HEK293T (cell line): ENCODE results near the gene CDYL.

Experiments used
- CTCF ChIA-PET: fragments of 350-600 bp; formaldehyde crosslinking; extraction: SDS; loops from one replicate; lab custom pipeline; 2021; ENCODE audit warnings: antibody characterized with exemption, inconsistent platforms; lab: Yijun Ruan, JAX
- POLR2A ChIA-PET: fragments of 350-600 bp; formaldehyde crosslinking; extraction: SDS; loops from one replicate; lab custom pipeline; 2020; ENCODE audit warnings: antibody characterized with exemption, inconsistent platforms; lab: Yijun Ruan, JAX
- DNase-seq: peaks from one replicate; pipeline ENCODE4 v3.0.0; 2012; ENCODE audit warnings: mixed read lengths; ENCODE audit errors: extremely low spot score
- ARNT ChIP-seq: fragments of 450-650 bp; IDR thresholded peaks from 2 replicates; pipeline ENCODE4 v1.6.1; 2017; ENCODE audit warnings: mild to moderate bottlenecking
- BHLHE40 ChIP-seq: fragments of 450-650 bp; IDR thresholded peaks from 2 replicates; pipeline ENCODE4 v1.6.1; 2016; ENCODE audit warnings: mild to moderate bottlenecking, moderate library complexity, borderline replicate concordance
- CTBP1 ChIP-seq: fragments of 450-650 bp; IDR thresholded peaks from 2 replicates; pipeline ENCODE4 v1.6.1; 2016; ENCODE audit warnings: borderline replicate concordance
- ELF4 ChIP-seq: fragments of 450-650 bp; IDR thresholded peaks from 2 replicates; pipeline ENCODE4 v1.6.1; 2017; ENCODE audit warnings: antibody characterized with exemption
- FOXA1 ChIP-seq: fragments of 450-650 bp; IDR thresholded peaks from 2 replicates; pipeline ENCODE4 v1.6.1; 2016; ENCODE audit warnings: mild to moderate bottlenecking
- FOXK2 ChIP-seq: fragments of 450-650 bp; IDR thresholded peaks from 2 replicates; pipeline ENCODE4 v1.6.1; 2016; ENCODE audit warnings: mild to moderate bottlenecking
- FOXM1 ChIP-seq: fragments of 450-650 bp; IDR thresholded peaks from 2 replicates; pipeline ENCODE4 v1.6.1; 2017; ENCODE audit warnings: mild to moderate bottlenecking, borderline replicate concordance
- HDGF ChIP-seq: fragments of 450-650 bp; IDR thresholded peaks from 2 replicates; pipeline ENCODE4 v1.6.1; 2017; ENCODE audit warnings: antibody characterized with exemption, borderline replicate concordance
- L3MBTL2 ChIP-seq: fragments of 450-650 bp; conservative IDR thresholded peaks from 2 replicates; pipeline ENCODE4 v1.6.1; 2016; ENCODE audit warnings: mild to moderate bottlenecking
- LEF1 ChIP-seq: fragments of 450-650 bp; IDR thresholded peaks from 2 replicates; pipeline ENCODE4 v1.6.1; 2017; ENCODE audit warnings: mild to moderate bottlenecking, borderline replicate concordance
- NFRKB ChIP-seq: fragments of 450-650 bp; IDR thresholded peaks from 2 replicates; pipeline ENCODE4 v1.6.1; 2016; ENCODE audit warnings: mild to moderate bottlenecking, moderate library complexity
- SP1 ChIP-seq: fragments of 450-650 bp; IDR thresholded peaks from 2 replicates; pipeline ENCODE4 v1.6.1; 2017
- SUZ12 ChIP-seq: fragments of 450-650 bp; IDR thresholded peaks from 2 replicates; pipeline ENCODE4 v1.6.1; 2016; ENCODE audit warnings: mild to moderate bottlenecking
- TARDBP ChIP-seq: fragments of 450-650 bp; IDR thresholded peaks from 2 replicates; pipeline ENCODE4 v1.6.1; 2016
- ZNF384 ChIP-seq: fragments of 450-650 bp; IDR thresholded peaks from 2 replicates; pipeline ENCODE4 v1.6.1; 2016
- TF ChIP-seq, protein P1 (sequence below): fragments of 450-650 bp; IDR thresholded peaks from 2 replicates; pipeline ENCODE4 v1.6.1; 2016

CDYL gene

DNA sequence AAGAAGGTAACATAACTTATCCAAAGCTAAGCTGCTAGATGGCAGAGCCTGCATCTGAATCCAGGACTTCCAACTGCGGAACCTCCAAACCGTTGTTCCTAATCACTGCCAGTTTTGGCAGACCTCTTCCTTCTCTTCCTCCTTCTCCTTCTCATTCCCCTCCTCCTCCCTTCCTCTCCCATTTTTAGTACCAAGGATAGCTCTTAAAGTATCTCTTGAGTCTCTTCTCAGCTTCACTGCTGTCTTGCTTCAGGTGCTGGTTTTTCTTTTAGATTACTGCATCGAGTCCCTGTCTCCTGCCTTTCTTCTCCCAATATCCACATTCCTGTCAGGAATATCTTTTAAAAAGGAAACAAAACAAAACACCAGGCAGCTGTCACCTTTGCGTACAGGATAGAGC lies 77.1 kb downstream of the CDYL start:
- no peak for DNase-seq
- CTCF ChIA-PET: no interaction called here
- TF ChIP-seq SP1 (no peak), L3MBTL2 (no peak), BHLHE40 (no peak), LEF1 (no peak), TARDBP (no peak), SUZ12 (no peak), FOXM1 (no peak), FOXK2 (no peak), CTBP1 (no peak), HDGF (no peak), ARNT (no peak), NFRKB (no peak), ZNF384 (no peak), ELF4 (no peak)
- TF ChIP-seq, protein P1, sequence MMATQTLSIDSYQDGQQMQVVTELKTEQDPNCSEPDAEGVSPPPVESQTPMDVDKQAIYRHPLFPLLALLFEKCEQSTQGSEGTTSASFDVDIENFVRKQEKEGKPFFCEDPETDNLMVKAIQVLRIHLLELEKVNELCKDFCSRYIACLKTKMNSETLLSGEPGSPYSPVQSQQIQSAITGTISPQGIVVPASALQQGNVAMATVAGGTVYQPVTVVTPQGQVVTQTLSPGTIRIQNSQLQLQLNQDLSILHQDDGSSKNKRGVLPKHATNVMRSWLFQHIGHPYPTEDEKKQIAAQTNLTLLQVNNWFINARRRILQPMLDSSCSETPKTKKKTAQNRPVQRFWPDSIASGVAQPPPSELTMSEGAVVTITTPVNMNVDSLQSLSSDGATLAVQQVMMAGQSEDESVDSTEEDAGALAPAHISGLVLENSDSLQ: no peak
- POLR2A ChIA-PET: no interaction called here

DNA sequence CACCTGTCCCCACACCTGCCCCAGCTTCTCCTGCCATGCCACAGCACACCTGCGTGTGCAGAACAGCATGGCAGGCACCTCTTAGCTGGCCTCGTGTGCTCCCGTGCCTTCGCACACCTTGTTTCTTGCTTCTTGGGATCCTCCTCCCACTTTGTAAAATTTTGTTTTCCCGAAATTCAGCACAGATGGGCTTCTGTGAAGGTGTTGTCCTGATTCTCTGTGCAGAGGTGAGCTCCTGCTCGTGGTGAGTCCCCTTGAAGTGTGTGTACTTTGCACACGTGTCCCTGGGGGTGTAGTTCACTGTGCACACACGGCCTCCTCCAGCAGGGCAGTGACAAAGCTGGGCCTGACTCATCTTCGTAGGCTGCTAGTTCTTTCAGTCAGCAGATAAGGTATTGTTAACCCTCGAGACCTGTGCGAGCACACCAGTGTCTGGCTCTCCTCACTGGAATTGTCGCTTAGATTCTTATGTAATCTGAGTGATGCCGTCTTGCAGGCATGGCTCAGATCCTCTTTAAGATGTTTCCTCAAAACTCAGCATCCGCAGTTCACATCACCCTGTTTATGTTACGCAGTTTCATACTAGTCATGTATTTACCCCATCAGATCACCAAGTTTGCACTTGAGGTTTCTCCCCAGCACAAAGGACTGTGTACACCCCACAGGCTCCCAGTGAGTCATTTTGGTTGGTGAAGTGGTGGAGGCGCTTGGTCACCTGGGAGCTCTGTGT lies 77.7 kb downstream of the CDYL start:
- ChIA-PET POLR2A (no interaction called here), CTCF (no interaction called here)
- no peak for TF ChIP-seq BHLHE40
- TF ChIP-seq HDGF: no peak
- no peak for TF ChIP-seq FOXA1
- TF ChIP-seq L3MBTL2: no peak
- no peak for TF ChIP-seq NFRKB
- no peak for DNase-seq

DNA sequence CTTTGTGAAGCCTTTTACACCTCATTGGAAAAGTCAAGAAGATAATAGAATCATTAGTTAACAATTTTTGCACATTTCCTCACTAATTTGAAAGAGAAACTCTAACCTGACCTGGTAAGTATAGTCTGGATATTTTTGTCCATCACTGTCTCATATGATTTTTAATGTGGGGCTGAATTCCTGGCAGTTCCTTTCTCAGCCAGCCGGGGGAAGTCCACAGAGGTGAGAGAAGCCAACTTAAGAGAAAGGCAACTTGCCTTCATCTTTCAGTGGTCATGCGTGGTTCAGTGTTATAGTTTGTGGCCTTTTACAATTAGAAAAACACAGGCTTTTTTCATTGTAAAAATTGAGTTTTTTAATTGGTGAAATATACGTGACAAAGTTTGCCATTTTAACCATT lies 80.6 kb downstream of the CDYL start:
- CTCF ChIA-PET: interaction anchor here (1.2 kb wide), 1 partner anchor 47 kb away, joined by 3 read pairs; no protein-coding TSS in a partner anchor
- POLR2A ChIA-PET: no interaction called here
- DNase-seq: peak; percentile 18
- TF ChIP-seq L3MBTL2: no peak
- TF ChIP-seq HDGF: no peak
- no peak for TF ChIP-seq NFRKB
- no peak for TF ChIP-seq ARNT
- no peak for TF ChIP-seq TARDBP
- TF ChIP-seq BHLHE40: no peak
- TF ChIP-seq ELF4: no peak
- TF ChIP-seq ZNF384: no peak
- no peak for TF ChIP-seq SUZ12
- TF ChIP-seq, protein P1: no peak
- no peak for TF ChIP-seq FOXA1
- TF ChIP-seq FOXK2: no peak
- TF ChIP-seq LEF1: no peak
- TF ChIP-seq CTBP1: no peak
- TF ChIP-seq SP1: no peak
- no peak for TF ChIP-seq FOXM1

DNA sequence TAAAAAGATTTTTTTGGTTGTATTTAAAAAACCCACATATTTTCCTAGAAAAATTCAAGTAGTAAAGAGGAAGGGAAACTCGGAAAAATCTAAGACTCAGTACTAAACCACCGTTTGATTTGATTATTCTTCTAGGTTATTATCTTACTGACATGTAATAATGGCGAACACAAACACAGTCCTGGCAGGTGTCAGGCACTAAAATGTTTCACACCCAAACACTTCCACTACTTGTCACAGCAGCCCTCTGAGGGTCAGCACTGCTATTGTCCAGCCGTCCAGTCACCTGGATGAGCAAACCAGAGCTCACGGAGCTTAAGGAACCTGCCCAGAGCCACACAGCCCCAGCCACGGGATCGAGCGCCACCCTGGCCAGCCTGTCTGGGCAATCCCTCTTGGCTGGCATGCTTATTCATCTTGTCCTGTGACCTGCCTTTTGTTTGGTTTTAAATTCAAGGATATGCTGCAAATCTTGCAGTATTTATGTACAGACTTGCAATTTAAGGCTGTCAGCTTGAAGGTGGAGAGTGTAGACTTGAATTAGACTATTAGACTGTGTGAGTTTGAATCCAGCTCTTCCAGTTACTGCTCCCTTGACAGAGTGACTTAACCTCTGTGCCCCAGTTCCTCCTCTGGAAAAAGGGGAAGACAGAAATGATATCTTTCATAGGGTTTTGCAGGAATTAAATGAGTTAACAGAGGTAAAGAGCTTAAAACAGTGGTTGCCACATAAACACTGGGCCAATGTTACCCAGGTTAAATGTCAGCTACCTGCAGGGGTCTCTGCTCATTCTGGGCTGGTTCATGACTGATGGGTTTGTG lies 82.2 kb downstream of the CDYL start:
- TF ChIP-seq ARNT (no peak), L3MBTL2 (no peak), ELF4 (no peak), TARDBP (no peak), CTBP1 (no peak), SUZ12 (no peak), HDGF (no peak), FOXK2 (no peak), NFRKB (no peak), FOXM1 (no peak), BHLHE40 (no peak), FOXA1 (no peak), ZNF384 (no peak), SP1 (no peak), LEF1 (no peak)
- TF ChIP-seq, protein P1: no peak
- ChIA-PET POLR2A (no interaction called here), CTCF (no interaction called here)
- DNase-seq: no peak

DNA sequence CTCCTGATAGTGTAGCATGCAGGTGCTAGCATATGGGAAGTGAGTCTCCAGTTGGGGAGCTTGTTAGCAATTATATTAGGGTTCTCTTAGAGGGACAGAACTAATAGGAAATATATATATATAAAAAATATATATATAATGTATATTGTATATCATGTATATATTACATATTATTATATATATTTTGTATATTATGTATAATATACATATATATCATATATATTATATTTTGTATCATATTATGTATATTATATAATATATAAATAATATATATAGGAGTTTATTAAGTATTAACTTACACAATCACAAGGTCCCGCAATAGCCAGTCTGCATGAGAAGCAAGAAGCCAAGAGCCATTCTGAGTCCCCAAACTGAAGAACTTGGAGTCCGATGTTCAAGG lies 84.2 kb downstream of the CDYL start:
- CTCF ChIA-PET: no interaction called here
- POLR2A ChIA-PET: no interaction called here
- DNase-seq: no peak

More for the DNA sequence above, 84.2 kb downstream of the CDYL start:
- TF ChIP-seq CTBP1: no peak
- TF ChIP-seq TARDBP: no peak
- TF ChIP-seq SP1: no peak
- no peak for TF ChIP-seq FOXA1
- no peak for TF ChIP-seq L3MBTL2
- TF ChIP-seq, protein P1: no peak
- TF ChIP-seq BHLHE40: no peak
- no peak for TF ChIP-seq FOXM1
- TF ChIP-seq FOXK2: no peak
- no peak for TF ChIP-seq LEF1
- TF ChIP-seq ELF4: no peak
